Measurements from ENCODE around the gene LETMD1.
A peak's percentile ranks its signal among the peaks of the same experiment; 100 is the strongest.

The LETMD1 gene

DNA sequence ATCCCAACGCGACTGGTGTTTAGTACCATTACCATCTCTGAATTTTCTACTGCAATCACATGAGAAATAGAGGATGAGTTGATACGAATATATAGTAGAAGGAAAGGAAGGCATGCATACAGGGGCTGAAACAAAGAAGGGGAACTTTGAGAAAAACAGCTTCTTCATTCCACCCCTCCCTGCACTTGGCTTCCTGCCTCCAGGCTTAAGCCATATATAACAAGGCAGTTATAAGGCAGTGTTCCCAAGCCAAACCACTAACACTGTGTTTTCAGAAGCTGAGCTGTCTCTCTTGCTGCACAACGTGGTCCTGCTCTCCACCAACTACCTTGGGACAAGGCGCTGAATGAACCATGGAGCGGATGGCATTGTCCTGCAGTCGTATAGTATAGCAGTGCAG is 11.0 kb downstream of the LETMD1 start:
- no peak for DNase-seq (ENCODE audit: low read depth)
- H3K4me3 ChIP-seq (ENCODE audit: low read length): no peak overlapping the region
- TF ChIP-seq CTCF (conservative IDR thresholded peaks at IDR 0.05; ENCODE audit: low read length): no peak

DNA sequence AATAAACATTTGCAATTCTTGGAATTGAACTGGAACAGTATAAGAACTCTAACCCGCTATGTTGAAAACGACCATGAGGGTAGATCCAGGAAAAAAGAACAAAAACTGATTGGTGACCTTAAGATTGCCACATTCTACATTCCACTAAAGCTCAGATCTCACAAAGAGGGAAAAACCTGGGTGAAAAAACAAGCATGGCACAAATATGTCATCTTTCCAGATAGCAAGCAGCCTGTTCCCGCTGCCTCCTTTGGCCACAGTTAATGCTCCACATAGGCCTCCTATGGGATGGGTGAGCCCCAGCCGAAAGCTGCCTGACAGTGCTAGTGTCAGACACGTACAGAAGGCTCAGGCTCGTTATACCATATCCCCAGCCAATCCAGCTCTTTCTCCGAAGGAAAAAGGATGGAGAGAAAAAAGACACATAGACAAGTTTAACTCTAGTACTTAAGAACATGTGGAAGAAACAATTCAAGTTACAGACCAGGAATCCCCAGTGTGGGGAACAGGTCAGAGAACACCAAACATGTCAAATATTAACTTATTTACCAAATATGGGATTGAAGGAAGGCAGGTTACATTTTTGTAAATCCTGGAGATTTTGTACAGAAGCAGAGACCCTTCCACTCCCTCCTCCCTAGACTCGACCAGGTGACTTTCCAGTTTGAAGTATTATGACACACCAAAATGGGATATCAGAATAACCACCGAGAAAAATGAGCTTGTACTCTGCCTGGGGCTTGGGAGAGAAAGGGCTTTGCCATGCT is 14.7 kb downstream of the LETMD1 start:
- H3K4me3 ChIP-seq (ENCODE audit: low read length): no peak overlapping the region
- DNase-seq (ENCODE audit: low read depth): no peak
- no peak for TF ChIP-seq CTCF (conservative IDR thresholded peaks at IDR 0.05; ENCODE audit: low read length)

DNA sequence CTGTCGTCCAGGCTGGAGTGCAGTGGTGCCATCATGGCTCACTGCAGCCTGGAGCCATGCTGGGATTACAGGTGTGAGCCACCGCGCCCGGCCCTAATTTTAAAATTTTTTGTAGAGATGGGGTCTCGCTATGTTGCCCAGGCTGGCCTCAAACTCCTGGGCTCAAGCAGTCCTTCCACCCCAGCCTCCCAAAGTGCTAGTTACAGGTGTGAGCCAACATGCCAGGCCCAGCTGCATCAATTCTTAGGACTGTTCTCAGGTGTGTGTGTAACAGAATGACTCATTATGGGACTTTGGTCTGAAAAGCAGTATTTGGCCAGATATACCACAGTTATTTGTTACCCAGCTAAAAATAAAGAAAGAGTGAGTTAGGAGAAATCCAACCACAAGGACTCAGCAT is 17.4 kb downstream of the LETMD1 start:
- TF ChIP-seq CTCF (conservative IDR thresholded peaks at IDR 0.05; ENCODE audit: low read length): no peak
- H3K4me3 ChIP-seq (ENCODE audit: low read length): no peak overlapping the region
- no peak for DNase-seq (ENCODE audit: low read depth)

- TF ChIP-seq CTCF (conservative IDR thresholded peaks at IDR 0.05; ENCODE audit: low read length): no peak
Observed at GRCh38 chr12:51067229-51067628, 19.1 kb downstream of the LETMD1 start.

DNA sequence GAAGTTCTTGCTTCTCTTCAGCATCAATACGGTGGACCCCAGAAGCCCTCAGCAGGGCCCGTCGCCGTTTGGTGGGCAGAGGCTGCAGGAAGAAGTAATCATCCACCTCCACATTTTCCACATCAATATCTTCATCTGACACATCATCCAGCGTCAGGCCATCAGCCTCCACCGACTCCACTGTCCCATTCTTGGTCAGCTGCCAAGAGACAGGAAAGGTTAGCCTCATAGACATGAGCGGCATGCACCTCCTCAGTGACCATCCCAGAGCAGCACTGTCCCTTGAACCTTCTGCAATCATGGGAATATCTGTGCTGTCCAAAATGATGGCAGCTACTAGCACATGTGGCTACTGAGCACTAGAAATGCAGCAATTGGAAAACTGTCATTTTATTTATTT is 19.6 kb downstream of the LETMD1 start:
- no peak overlapping the region for H3K4me3 ChIP-seq (ENCODE audit: low read length)
- no peak for DNase-seq (ENCODE audit: low read depth)
- no peak for TF ChIP-seq CTCF (conservative IDR thresholded peaks at IDR 0.05; ENCODE audit: low read length)

More at GRCh38 chr12:51067229-51067628, 19.1 kb downstream of the LETMD1 start:
- no peak for DNase-seq (ENCODE audit: low read depth)
- H3K4me3 ChIP-seq (ENCODE audit: low read length): no peak overlapping the region

GRCh38 chr12:51070004-51070403 is 21.9 kb downstream of the LETMD1 start:
- DNase-seq (ENCODE audit: low read depth): peak; percentile 46
- no peak for TF ChIP-seq CTCF (conservative IDR thresholded peaks at IDR 0.05; ENCODE audit: low read length)
- H3K4me3 ChIP-seq (ENCODE audit: low read length): no peak overlapping the region

- TF ChIP-seq CTCF (conservative IDR thresholded peaks at IDR 0.05; ENCODE audit: low read length): no peak
- H3K4me3 ChIP-seq (ENCODE audit: low read length): no peak overlapping the region
Observed at GRCh38 chr12:51071663-51072062, 23.5 kb downstream of the LETMD1 start.

More at GRCh38 chr12:51071663-51072062, 23.5 kb downstream of the LETMD1 start:
- no peak for DNase-seq (ENCODE audit: low read depth)
